Globus pallidus (tissue), 1 donor: Measurements from ENCODE around the gene IL17C.

Source experiments
- DNase-seq: peaks from one replicate; pipeline ENCODE4 v3.0.0-alpha.2; 2015; ENCODE audit warnings: low spot score

The IL17C gene

GRCh38 chr16:88645941-88646340 is 7.6 kb downstream of the IL17C start:
- DNase-seq = no peak

- DNase-seq = no peak
Measured at GRCh38 chr16:88646345-88647034, 8.1 kb downstream of the IL17C start.

- no peak for DNase-seq
Measured at GRCh38 chr16:88647178-88648070, 9.1 kb downstream of the IL17C start.

GRCh38 chr16:88649195-88649923 is 11.0 kb downstream of the IL17C start:
- DNase-seq = no peak

GRCh38 chr16:88649924-88650748 is 11.8 kb downstream of the IL17C start:
- no peak for DNase-seq

- peak; percentile 33 for DNase-seq
Measured at GRCh38 chr16:88650749-88651275, 12.4 kb downstream of the IL17C start, which contains the start of gene CYBA. TSS of gene CYBA (minus strand) at chr16:88651053. CDS start at chr16:88651013, 40 bp downstream.

GRCh38 chr16:88651276-88651988 is 13.1 kb downstream of the IL17C start:
- no peak for DNase-seq

- DNase-seq = no peak
Measured at GRCh38 chr16:88651989-88652761, 13.8 kb downstream of the IL17C start.

- DNase-seq = no peak
Measured at GRCh38 chr16:88652762-88653063, 14.3 kb downstream of the IL17C start.

- no peak for DNase-seq
Measured at GRCh38 chr16:88653101-88653500, 14.7 kb downstream of the IL17C start.

- no peak for DNase-seq
Measured at GRCh38 chr16:88653596-88654362, 15.4 kb downstream of the IL17C start.

- no peak for DNase-seq
Measured at GRCh38 chr16:88654363-88655052, 16.1 kb downstream of the IL17C start.

GRCh38 chr16:88655053-88655732 is 16.8 kb downstream of the IL17C start:
- DNase-seq = no peak

- no peak for DNase-seq
Measured at GRCh38 chr16:88655733-88656281, 17.4 kb downstream of the IL17C start.

- no peak for DNase-seq
Measured at GRCh38 chr16:88656291-88656980, 18.1 kb downstream of the IL17C start.

GRCh38 chr16:88657371-88657770 is 19.0 kb downstream of the IL17C start:
- DNase-seq = no peak

- no peak for DNase-seq
Measured at GRCh38 chr16:88658714-88659113, 20.3 kb downstream of the IL17C start.
